ENCODE measurements around the gene NSFL1C. TPM values are rescaled to one million over a fixed set of nuclear protein-coding genes. Genes with fewer than 3 reads are reported as not detected.

NSFL1C gene
- total RNA-seq, 2 donors from 2014 or later, result 43.0 to 54.5 TPM

- Histone ChIP-seq H3K27me3 (replicated peaks; ENCODE audit: insufficient read depth) (no peaks in the 10 kb centered on the region), H3K27ac (no peak overlapping the region), H3K4me1 (replicated peaks) (peaks cover 18% of the 10 kb centered on the region), H3K9me3 (no peaks in the 10 kb centered on the region), H3K4me3 (no peak overlapping the region), H3K36me3 (no peaks in the 10 kb centered on the region)
- no peak for DNase-seq (ENCODE audit: low spot score)
- TF ChIP-seq CTCF (IDR thresholded peaks at IDR 0.05), result no peak
- TF ChIP-seq POLR2A (IDR thresholded peaks at IDR 0.05), result no peak
- no peak for TF ChIP-seq POLR2AphosphoS5 (IDR thresholded peaks at IDR 0.05)
- intact Hi-C loops (cut with DNase I), result loop anchor here (5.0 kb wide), 2 partner anchors 75 to 350 kb away; partner anchors contain the start of genes FKBP1A and PSMF1
- WGBS, result 55% methylated on average over 22 of the region's 22 CpGs
Measured at GRCh38 chr20:1467355-1468116, 887 bp upstream of the NSFL1C start.

- DNase-seq (ENCODE audit: low spot score), result no peak
- H3K4me3 ChIP-seq, result peak overlapping the region in 1 of 2 donors; percentile 86
- TF ChIP-seq POLR2AphosphoS5 (IDR thresholded peaks at IDR 0.05), result no peak
- TF ChIP-seq POLR2A (IDR thresholded peaks at IDR 0.05), result no peak
- no peak for TF ChIP-seq CTCF (IDR thresholded peaks at IDR 0.05)
- peaks cover 18% of the 10 kb centered on the region for H3K4me1 ChIP-seq (replicated peaks)
- intact Hi-C loops (cut with DNase I), result loop anchor here (5.0 kb wide), 2 partner anchors 75 to 350 kb away; partner anchors contain the start of genes FKBP1A and PSMF1
- 12% methylated on average over 7 of the region's 7 CpGs for WGBS
- no peaks in the 10 kb centered on the region for H3K9me3 ChIP-seq
- no peak overlapping the region for H3K27ac ChIP-seq
- no peaks in the 10 kb centered on the region for H3K36me3 ChIP-seq
- H3K27me3 ChIP-seq (replicated peaks; ENCODE audit: insufficient read depth), result no peaks in the 10 kb centered on the region
Measured at GRCh38 chr20:1467082-1467354, 369 bp upstream of the NSFL1C start.

- WGBS, result 34% methylated on average over 12 of the region's 12 CpGs
- Histone ChIP-seq H3K9me3 (no peaks in the 10 kb centered on the region), H3K36me3 (no peaks in the 10 kb centered on the region), H3K27ac (peak overlapping the region; percentile 76 to 79), H3K4me1 (replicated peaks) (peaks cover 17% of the 10 kb centered on the region), H3K27me3 (replicated peaks; ENCODE audit: insufficient read depth) (no peaks in the 10 kb centered on the region), H3K4me3 (peak overlapping the region; percentile 86 to 94)
- intact Hi-C loops (cut with DNase I), result loop anchor here (5.0 kb wide), 2 partner anchors 73 to 348 kb away; partner anchors contain the start of genes FKBP1A and PSMF1
- DNase-seq (ENCODE audit: low spot score), result no peak
- no peak for TF ChIP-seq CTCF (IDR thresholded peaks at IDR 0.05)
- no peak for TF ChIP-seq POLR2AphosphoS5 (IDR thresholded peaks at IDR 0.05)
- TF ChIP-seq POLR2A (IDR thresholded peaks at IDR 0.05), result no peak
Measured at GRCh38 chr20:1465470-1466210, 1.0 kb downstream of the NSFL1C start.

GRCh38 chr20:1463971-1464570 lies 2.6 kb downstream of the NSFL1C start:
- no peak for DNase-seq (ENCODE audit: low spot score)
- TF ChIP-seq CTCF (IDR thresholded peaks at IDR 0.05) (no peak), POLR2AphosphoS5 (IDR thresholded peaks at IDR 0.05) (no peak), POLR2A (IDR thresholded peaks at IDR 0.05) (no peak)
- Histone ChIP-seq H3K36me3 (peaks cover 0 to 6% of the 10 kb centered on the region in 2 donors), H3K27me3 (replicated peaks; ENCODE audit: insufficient read depth) (no peaks in the 10 kb centered on the region), H3K4me1 (replicated peaks) (peaks cover 9% of the 10 kb centered on the region), H3K4me3 (no peak overlapping the region), H3K9me3 (no peaks in the 10 kb centered on the region), H3K27ac (no peak overlapping the region)
- WGBS, result 95% methylated on average over 9 of the region's 9 CpGs
- intact Hi-C loops (cut with DNase I), result no loop called here
